SHP77 (cell line): ENCODE measurements around the gene KAZN.

ENCODE experiments used
- DNase-seq, 2 experiments: peaks; one replicate each; lab custom pipeline; 2025; lab: John Stamatoyannopoulos, UW

Gene KAZN

GRCh38 chr1:15064217-15064929, 465.9 kb downstream of the KAZN start:
- DNase-seq = no peak

GRCh38 chr1:15065291-15065690, 466.8 kb downstream of the KAZN start:
- DNase-seq = no peak

GRCh38 chr1:15065736-15066135, 467.3 kb downstream of the KAZN start:
- DNase-seq = no peak

GRCh38 chr1:15066191-15066590, 467.7 kb downstream of the KAZN start:
- DNase-seq = no peak

- no peak for DNase-seq
Measured at GRCh38 chr1:15067148-15067547, 468.7 kb downstream of the KAZN start.

- no peak for DNase-seq
Measured at GRCh38 chr1:15068152-15068551, 469.7 kb downstream of the KAZN start.

GRCh38 chr1:15068997-15069396, 470.5 kb downstream of the KAZN start:
- no peak for DNase-seq

- no peak for DNase-seq
Measured at GRCh38 chr1:15070145-15070748, 471.8 kb downstream of the KAZN start.

DNA sequence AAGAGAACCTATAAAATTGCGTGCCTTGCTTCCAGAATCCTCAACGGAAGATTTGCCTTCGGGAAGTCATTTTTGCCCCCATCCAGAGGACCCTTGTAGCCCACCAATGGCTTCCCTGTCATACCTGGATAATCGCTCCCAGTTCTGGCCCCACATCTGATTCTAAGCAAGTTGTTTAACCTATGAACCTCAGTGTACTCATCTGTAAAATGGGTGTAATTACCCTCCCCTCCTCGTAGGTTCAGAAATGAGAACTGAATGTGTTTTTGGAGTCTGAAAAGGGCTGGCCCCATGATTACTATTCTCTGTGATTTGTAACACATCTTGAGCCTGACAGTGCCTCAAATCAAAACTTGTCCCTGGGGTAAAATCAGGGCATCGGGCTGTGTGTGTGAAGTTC, 473.5 kb downstream of the KAZN start:
- DNase-seq = no peak

DNA sequence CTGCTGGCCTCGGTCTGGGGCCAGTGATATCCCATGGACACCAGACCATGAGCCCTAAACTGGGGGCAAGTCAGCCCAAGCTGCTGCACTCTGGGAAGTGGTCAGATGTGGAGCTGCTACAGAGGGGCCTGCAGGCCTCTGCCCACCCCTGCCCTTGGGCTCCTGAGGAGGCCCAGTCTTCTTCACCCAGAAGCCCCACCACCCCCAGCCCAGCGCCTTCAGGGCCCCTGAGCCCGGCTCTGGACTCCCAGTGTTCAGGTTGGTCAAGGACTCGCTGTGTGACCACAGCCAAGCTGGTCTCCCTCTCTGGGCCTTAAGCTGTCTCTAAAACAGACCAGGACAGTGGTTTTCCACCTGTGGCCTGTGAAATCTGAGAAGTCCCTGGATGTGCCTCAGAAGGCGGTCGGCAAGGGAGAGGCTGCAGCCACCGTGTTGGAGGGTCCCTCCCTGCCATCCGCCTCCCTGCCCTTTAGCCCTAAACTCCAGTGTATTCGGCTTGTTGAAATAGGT, 475.4 kb downstream of the KAZN start:
- no peak for DNase-seq

DNA sequence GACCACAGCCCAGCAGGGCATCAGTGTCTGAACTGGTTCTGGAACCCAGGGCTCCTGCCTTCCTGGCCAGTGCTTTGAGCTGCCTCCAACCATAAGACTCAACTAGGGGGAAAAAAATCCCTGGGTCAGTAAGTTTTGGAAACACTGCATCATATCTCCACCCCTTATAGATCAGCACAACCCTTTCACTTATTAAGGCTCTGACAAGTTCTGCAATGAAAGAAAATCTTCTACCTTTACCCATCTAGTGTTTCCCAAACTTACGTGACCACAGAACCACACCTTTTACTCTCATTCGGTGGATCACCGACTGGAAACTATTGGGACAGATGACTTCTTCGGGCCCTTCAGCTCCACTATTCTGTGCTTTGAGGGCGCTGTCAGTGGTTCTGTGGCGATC, 476.7 kb downstream of the KAZN start:
- no peak for DNase-seq

DNA sequence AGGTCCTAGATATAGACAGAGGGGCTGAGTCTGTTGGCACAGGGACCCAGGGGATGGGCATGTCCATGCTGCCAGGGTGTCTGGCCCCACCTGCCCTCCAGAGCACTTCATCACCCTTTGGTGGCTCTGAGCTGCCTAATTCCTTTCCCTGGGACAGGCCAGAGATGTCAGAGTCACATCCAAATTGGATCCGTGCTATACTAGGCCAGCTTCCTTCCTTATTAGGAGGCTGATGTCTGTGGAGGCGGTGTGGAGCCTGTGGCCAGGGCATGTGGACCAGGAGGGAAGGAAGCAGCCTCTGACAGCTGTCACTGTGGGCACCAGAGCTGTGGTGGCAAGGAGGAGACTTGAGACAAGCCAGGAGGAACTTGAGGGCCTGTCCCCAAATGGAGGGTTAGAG, 477.3 kb downstream of the KAZN start:
- DNase-seq = no peak

DNA sequence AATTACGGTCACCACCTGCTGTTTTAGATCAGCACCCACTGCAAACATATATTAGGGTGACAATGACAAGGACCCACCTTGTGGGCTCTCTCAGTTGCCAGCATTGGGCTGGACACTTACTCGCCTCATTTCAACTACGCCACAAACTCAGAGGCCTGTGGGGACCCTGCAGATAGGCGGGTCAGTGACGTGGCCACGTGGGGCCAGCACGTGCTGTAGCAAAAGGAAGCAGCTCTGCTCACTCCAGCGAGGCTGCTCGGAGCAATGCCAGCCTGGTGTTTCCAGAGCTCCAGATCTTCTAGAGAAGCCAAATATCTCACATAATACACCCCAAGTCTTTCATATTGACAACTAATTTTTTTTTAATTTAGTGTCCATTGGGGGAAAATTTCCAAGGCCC, 478.3 kb downstream of the KAZN start:
- no peak for DNase-seq

- DNase-seq = no peak
Measured at GRCh38 chr1:15077384-15077783, 478.9 kb downstream of the KAZN start.

DNA sequence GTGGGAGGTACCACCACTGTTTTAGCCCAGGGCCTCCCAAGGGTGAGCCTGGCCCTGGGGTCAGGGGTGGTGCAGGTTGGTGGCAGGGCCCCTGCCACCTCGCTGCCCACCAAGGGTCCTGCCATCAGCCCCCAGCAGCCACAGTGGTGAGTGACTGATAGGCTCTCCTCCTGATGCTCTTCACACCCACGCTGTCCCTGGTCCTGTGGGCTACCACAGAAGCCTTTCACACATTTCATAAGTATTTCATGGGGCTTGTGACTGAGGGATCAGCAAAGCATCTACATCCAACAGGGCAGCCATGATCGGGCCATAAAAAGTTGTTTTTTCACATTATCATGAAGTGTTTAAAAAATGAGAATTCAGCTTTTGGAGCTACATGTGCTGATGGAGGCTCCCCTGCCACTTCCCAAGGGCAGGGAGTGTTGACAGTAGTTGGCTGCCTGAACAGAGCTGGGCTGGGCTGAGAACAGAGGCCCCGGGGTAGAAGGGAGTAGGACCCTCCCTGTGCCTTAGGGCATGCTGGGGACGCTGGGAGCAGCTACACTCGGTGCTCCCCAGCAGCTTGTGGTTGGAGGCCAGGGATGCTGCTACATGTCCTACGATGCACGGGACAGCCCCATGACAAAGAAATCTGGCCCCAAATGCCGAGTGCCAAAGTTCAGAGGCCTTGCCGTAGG, 482.0 kb downstream of the KAZN start:
- DNase-seq = no peak

GRCh38 chr1:15081102-15081501, 482.6 kb downstream of the KAZN start:
- no peak for DNase-seq

- no peak for DNase-seq
Measured at GRCh38 chr1:15083578-15083977, 485.1 kb downstream of the KAZN start.

- no peak for DNase-seq
Measured at GRCh38 chr1:15088281-15088971, 489.9 kb downstream of the KAZN start.

DNA sequence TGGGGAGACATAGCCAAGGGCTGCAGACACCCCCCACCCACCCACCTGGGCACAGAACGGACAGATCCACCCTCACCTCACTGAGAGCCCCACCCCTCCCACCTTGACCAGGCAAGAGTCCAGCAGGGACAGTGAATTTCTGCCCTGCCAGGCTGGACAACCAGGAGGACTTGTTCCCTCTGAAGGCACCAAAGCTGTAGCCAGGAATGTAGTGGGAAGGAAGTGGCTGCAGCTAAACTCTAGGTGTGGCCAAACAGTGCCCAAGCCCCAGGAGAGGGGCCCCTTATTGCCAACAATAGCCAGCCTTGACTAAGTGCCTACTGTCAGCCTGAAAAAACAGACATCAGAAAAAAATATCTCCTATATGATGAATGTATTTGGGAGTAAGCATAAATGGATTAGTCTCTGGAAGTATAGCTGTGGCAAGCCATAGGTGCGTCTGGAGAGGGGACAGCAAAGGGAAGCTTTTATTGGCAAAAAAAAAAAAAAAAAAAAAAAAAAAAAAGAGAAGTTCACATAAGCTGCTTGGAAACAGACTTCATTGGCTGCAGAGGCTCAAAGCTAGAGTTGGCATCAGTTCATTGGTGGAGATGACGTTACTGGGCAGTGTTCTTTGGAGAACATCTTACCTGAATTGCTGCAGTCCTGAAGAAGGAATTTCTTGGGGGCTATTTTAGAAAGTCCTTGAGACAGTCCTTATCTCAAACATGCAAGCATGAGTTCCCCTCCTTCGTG, 490.9 kb downstream of the KAZN start:
- DNase-seq = no peak

GRCh38 chr1:15090373-15090772, 491.9 kb downstream of the KAZN start:
- DNase-seq = peak; percentile 49 to 75

- DNase-seq = no peak
Measured at GRCh38 chr1:15094056-15094455, 495.6 kb downstream of the KAZN start.
